DOHH2 (cell line): ENCODE measurements around the gene FSHB.

Experiments
- H3F3A ChIP-seq: fragments of 200-600 bp; sonication (generic), shearing (Covaris generic); 2 replicates; pipeline ENCODE4 v1.6.0; 2016; ENCODE audit warnings: antibody characterized with exemption, mild to moderate bottlenecking; ENCODE audit not compliant: control insufficient read depth, insufficient read depth
- H3K27ac ChIP-seq: fragments of 200-600 bp; sonication (generic); 2 replicates; pipeline ENCODE4 v1.5.1; 2014; ENCODE audit warnings: low read depth, mild to moderate bottlenecking, low read length, moderate library complexity
- H3K27me3 ChIP-seq: fragments of 200-600 bp; sonication (generic); 2 replicates; pipeline ENCODE4 v1.6.1; 2014; ENCODE audit warnings: mild to moderate bottlenecking, low read length, mixed read lengths; ENCODE audit not compliant: control insufficient read depth
- H3K36me3 ChIP-seq: fragments of 200-600 bp; sonication (generic); 2 replicates; pipeline ENCODE4 v1.6.1; 2014; ENCODE audit warnings: mild to moderate bottlenecking, low read length, moderate library complexity, mixed read lengths; ENCODE audit not compliant: control insufficient read depth
- H3K4me1 ChIP-seq: fragments of 200-600 bp; sonication (generic); 2 replicates; pipeline ENCODE4 v1.6.1; 2014; ENCODE audit warnings: mild to moderate bottlenecking, low read length, mixed read lengths; ENCODE audit not compliant: control insufficient read depth
- H3K4me2 ChIP-seq: fragments of 200-600 bp; sonication (generic); 2 replicates; pipeline ENCODE4 v1.6.0; 2014; ENCODE audit warnings: mild to moderate bottlenecking, low read length, moderate library complexity
- H3K4me3 ChIP-seq: fragments of 200-600 bp; sonication (generic); 2 replicates; pipeline ENCODE4 v1.5.1; 2014; ENCODE audit warnings: mild to moderate bottlenecking, low read length, mixed read lengths
- H3K79me2 ChIP-seq: fragments of 200-600 bp; sonication (generic); 2 replicates; pipeline ENCODE4 v1.6.1; 2014; ENCODE audit warnings: mild to moderate bottlenecking, low read length, mixed read lengths; ENCODE audit not compliant: control insufficient read depth
- H3K9me2 ChIP-seq: fragments of 200-600 bp; sonication (generic); replicated peaks from 2 replicates; pipeline ENCODE4 v1.6.1; 2014; ENCODE audit warnings: mild to moderate bottlenecking, low read length, mixed read lengths; ENCODE audit not compliant: control insufficient read depth
- H3K9me3 ChIP-seq: fragments of 200-600 bp; sonication (generic); 2 replicates; pipeline ENCODE4 v1.6.1; 2014; ENCODE audit warnings: antibody characterized with exemption, low read length, mixed read lengths; ENCODE audit not compliant: control insufficient read depth, insufficient read depth
- H4K20me1 ChIP-seq: fragments of 200-600 bp; sonication (generic); 2 replicates; pipeline ENCODE4 v1.6.0; 2014; ENCODE audit warnings: low read depth, mild to moderate bottlenecking, antibody characterized with exemption, low read length, moderate library complexity; ENCODE audit not compliant: control insufficient read depth, insufficient read depth
- CTCF ChIP-seq: fragments of 200-600 bp; sonication (generic); IDR thresholded peaks from one replicate; pipeline ENCODE4 v1.5.1; 2014; ENCODE audit warnings: antibody characterized with exemption, mild to moderate bottlenecking, low read depth, low read length; ENCODE audit not compliant: poor library complexity, severe bottlenecking
- EZH2phosphoT487 ChIP-seq: fragments of 200-600 bp; sonication (generic); IDR thresholded peaks from 2 replicates; pipeline ENCODE4 v1.6.1; 2017; ENCODE audit warnings: borderline replicate concordance, mild to moderate bottlenecking, antibody characterized with exemption, low read length, moderate library complexity, mixed read lengths

FSHB gene

DNA sequence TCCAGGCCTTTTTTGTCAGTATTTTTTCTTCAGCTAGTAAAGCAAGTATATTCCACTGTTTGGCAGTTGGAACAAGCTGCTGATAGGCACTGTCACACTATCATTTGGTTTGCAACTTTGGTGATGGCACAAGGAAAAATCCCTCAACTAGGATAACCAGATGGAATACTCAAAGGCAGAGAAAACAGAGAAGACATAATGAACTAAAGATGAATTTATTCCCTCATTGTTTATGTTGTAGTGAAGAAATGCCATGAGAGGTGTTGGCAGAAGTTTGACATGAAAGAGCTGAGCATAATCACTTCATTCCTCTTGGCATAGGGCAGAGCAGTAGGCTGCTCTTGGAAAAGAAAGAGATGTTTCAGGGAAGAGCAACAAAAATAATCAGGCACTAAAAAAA, 39.9 kb downstream of the FSHB start:
- Histone ChIP-seq H3K4me1 (no peaks in the 10 kb centered on the region), H3K4me3 (no peak overlapping the region), H3K4me2 (no peak overlapping the region), H3K79me2 (no peaks in the 10 kb centered on the region), H3K9me3 (peaks cover 3% of the 10 kb centered on the region; the same call in 1 of the 2 replicates), H3K27me3 (no peaks in the 10 kb centered on the region), H4K20me1 (no peaks in the 10 kb centered on the region), H3K27ac (no peak overlapping the region), H3K36me3 (no peaks in the 10 kb centered on the region), H3K9me2 (no peaks in the 10 kb centered on the region), H3F3A (no peaks in the 10 kb centered on the region)
- TF ChIP-seq CTCF = no peak
- no peak for TF ChIP-seq EZH2phosphoT487

DNA sequence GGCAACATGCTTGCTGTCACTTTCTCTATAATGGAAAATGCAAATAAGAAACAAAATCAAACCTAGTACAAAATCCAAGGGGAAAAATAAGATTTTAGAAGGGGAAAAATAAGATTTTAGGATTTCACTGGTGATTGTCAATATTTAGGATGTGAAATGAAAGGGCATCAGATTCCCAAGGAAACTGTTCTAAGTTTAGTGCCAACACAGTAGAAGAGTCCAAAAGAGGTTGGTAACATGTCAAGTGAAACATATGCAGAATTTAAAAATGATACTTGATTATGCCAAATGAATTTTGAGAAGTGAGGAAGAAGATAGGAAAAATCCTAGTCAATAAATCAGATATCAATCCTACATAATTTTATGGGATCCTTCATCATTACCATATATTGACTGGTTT, 46.4 kb downstream of the FSHB start:
- H3F3A ChIP-seq = no peaks in the 10 kb centered on the region
- no peaks in the 10 kb centered on the region for H3K9me2 ChIP-seq
- no peaks in the 10 kb centered on the region for H4K20me1 ChIP-seq
- H3K36me3 ChIP-seq = no peaks in the 10 kb centered on the region
- TF ChIP-seq CTCF (no peak), EZH2phosphoT487 (no peak)
- H3K4me2 ChIP-seq = no peak overlapping the region
- H3K4me1 ChIP-seq = no peaks in the 10 kb centered on the region
- no peaks in the 10 kb centered on the region for H3K9me3 ChIP-seq
- no peaks in the 10 kb centered on the region for H3K27me3 ChIP-seq
- no peaks in the 10 kb centered on the region for H3K79me2 ChIP-seq
- H3K4me3 ChIP-seq = no peak overlapping the region
- H3K27ac ChIP-seq = no peak overlapping the region

DNA sequence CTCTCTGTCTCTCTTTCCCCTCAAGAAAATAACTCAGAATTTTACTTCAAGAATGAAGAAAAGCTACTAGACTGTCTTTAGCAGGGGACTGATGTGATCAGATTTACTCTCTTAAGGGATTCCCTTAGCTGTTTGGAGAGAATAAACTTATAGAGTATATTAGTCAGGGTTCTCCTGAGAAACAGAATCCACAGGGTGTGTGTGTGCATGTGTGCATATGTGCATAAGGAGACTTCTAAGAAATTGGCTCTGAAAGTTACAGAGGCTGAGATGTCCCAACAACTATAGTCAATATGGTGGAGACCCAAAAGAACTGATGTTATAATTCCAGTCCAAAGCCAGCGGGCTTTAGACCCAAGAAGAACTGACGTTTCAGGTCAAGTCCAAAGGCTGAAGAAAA, 49.0 kb downstream of the FSHB start:
- Histone ChIP-seq H3K9me2 (no peaks in the 10 kb centered on the region), H3K27me3 (no peaks in the 10 kb centered on the region), H3K4me2 (no peak overlapping the region), H4K20me1 (no peaks in the 10 kb centered on the region), H3K79me2 (no peaks in the 10 kb centered on the region), H3K9me3 (no peaks in the 10 kb centered on the region), H3K4me3 (no peak overlapping the region), H3K27ac (no peak overlapping the region), H3F3A (no peaks in the 10 kb centered on the region), H3K4me1 (no peaks in the 10 kb centered on the region), H3K36me3 (no peaks in the 10 kb centered on the region)
- no peak for TF ChIP-seq EZH2phosphoT487
- no peak for TF ChIP-seq CTCF
